HG03354 (cell line): Measurements from ENCODE around the gene LRP2.
"Not testable (repeated sequence)": the region's sequence is repeated elsewhere in the genome, so short reads cannot be mapped to it uniquely, and the experiment has no call there.

ENCODE experiments used
- ATAC-seq: cut with Tn5 transposase; IDR thresholded peaks from one replicate; pipeline ENCODE4 v1.9.1; 2021; ENCODE audit warnings: mild to moderate bottlenecking; ENCODE audit not compliant: unreplicated experiment, poor library complexity, severe bottlenecking

Gene LRP2

GRCh38 chr2:169139993-169140767 is 222.2 kb downstream of the LRP2 start:
- no peak for ATAC-seq

GRCh38 chr2:169139145-169139544 is 223.2 kb downstream of the LRP2 start:
- no peak for ATAC-seq

GRCh38 chr2:169137924-169138323 is 224.4 kb downstream of the LRP2 start:
- ATAC-seq: no peak

GRCh38 chr2:169136885-169137534 is 225.3 kb downstream of the LRP2 start:
- no peak for ATAC-seq

- ATAC-seq: not testable (repeated sequence)
These were observed 225.9 kb downstream of the LRP2 start for GRCh38 chr2:169136428-169136827.

- not testable (repeated sequence) for ATAC-seq
These were observed 228.1 kb downstream of the LRP2 start for GRCh38 chr2:169134272-169134671.

DNA sequence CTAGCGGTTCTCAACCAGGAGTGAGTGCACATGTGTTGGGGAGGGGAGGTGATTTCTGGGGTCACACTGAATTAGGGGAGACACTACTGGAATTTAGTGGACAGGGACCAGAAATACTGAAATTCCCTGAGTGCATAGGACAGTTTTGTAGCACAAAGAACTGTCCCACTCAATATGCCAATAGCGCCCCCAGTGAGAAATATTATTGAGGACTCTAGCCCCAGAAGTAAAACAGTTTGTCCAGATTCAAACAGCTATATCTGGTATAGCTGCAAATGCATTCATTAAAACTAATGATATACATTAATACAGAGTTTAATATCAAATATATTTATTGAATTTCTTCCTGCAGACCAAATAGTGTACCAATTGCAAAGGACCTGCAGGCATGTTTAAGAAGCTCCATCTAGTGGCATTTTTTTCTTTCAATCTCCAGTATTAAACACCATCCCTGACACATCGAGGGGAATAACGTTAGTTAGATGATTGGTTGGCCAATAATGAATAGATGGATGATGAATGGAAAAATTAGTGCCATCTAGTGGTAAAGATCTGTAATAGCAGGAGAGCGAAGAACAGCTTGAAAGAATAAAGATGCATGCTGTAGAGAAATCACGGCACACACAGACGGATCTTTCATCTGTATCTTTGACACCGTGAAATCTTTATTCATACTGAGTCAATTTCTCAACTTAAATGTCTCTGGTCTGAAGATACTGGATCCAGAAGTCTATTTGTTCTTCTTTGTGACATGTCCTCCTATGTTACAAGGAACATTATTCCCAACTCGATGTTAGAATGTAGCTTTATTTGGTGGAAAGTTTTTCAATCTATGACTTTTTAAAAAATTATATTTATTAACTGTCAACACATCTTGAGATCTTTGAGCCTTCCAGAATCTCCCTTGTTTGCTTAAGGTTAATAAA is 230.5 kb downstream of the LRP2 start:
- ATAC-seq: peak; percentile 90

DNA sequence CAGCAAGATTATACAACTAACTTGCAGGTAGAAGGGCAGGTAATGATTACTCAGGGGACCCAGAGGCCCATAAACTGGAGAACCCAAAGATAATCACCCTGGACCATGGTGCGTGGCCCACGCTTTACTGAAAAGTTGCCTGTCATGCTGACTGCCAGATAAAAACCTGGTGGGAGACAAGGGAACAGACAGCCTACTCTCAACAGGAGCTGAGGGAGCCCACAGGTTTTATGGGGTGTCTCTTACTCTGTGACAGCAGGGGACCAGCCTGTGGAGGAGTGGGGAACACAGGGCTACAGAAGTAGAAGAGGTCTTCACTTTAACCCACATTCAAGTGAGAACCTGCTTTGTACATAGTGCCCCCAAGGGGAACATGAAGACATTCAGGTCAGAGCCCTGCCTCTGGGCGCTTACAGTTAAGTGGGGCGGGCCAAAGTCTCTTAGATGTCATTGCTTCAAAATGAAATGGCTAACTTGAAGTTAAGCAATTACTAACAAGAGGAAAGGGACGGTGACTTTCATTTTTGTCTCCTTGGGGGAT is 232.6 kb downstream of the LRP2 start:
- ATAC-seq: no peak

GRCh38 chr2:169119851-169120250 is 242.5 kb downstream of the LRP2 start:
- no peak for ATAC-seq

- no peak for ATAC-seq
These were observed 243.1 kb downstream of the LRP2 start for GRCh38 chr2:169119123-169119760.

DNA sequence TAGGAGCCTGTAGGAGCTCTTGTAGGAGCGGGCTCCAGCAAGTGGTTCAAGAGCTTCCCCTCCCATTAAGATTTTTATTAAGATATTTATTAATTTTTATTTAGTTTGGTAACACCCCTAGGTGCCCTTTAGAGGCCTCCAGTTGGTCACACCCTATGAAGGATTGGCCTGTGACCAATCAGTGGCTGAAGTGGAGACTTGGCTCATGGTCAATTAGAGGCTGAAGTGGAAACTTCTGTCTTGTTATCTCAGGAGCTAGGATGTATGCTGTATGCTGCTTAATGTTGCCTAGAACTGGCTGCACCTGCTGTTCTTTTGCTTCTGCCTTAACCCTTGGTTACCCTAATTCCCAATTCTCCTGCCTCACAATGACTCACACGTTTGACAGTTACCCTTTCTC is 244.3 kb downstream of the LRP2 start:
- no peak for ATAC-seq

- no peak for ATAC-seq
These were observed 245.3 kb downstream of the LRP2 start for GRCh38 chr2:169116993-169117392.

DNA sequence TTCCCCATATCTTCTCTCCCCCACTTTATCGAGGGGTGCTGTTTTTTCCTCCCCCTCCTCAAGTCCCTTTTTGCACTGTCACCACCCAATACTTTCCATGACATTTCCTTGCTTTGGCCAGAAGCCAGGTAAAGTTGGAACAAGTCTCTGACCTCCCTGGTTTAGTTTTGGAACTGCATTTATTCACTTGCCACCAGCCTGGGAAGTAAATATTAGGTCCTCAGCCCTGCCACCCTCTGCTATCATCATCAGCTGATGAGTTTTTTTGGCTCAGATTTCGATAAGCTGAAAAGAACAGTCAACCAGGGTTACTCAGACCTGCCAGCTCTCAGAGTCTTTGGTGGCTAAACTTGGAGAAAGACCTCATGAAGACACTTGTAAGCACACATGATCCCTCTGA is 246.0 kb downstream of the LRP2 start:
- no peak for ATAC-seq

DNA sequence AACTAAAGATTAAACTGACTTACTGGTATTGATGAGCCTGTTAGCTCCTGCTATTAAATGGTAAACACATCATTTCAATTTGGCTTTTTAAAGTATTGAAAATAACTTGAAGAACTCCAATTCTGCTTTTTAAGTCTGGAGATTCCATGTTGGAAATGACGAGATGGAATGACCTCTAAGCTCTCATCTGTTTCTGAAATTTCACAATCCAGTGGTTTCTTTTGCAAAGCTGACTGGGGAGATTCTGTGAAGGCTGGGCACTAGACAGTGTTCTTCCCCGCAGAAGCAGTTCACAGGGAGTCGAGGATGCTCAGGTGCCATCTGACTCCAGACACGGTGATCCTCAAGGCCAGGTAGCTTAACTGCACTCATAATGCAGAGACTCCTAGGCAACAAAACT is 248.3 kb downstream of the LRP2 start:
- ATAC-seq: no peak

GRCh38 chr2:169112841-169113240 is 249.5 kb downstream of the LRP2 start:
- no peak for ATAC-seq

DNA sequence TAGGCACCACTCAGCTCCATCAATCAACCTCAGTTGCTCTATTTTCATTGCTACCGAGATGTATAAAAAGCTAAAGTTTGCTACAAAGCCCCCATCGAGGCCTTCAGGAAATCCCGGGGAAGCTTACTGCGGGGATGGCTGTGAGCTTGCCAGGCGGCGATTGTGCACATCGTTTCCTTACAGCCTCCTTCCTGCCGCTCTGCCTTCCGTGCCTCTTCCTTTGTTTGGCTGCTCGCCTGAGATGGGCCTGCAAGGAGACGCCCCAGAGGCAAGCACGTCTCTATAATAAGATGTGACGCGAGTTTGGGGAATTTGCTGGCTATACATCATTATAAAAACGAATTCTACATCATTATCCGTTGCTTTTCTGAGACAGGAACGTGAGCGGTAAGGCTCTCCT is 251.4 kb downstream of the LRP2 start:
- no peak for ATAC-seq

DNA sequence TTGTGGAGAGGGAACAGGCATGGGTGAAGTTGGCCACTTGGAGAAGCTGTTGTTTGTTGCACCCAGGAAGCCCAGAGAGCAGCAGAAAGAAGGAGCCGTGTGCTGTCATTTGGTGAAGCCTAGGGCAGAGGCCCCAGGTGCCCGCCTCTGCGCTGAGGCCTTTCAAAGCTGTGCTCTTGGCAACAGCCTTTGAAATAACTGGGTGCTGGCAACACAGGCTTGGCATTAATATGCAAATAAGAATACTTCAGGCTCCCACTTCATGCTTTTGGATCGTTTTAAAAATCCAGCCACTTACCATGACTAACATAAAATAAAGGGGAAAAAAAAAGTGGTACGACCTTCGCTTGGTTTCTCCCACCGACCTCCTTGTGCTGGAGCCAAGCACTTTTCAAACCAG is 251.9 kb downstream of the LRP2 start:
- no peak for ATAC-seq

DNA sequence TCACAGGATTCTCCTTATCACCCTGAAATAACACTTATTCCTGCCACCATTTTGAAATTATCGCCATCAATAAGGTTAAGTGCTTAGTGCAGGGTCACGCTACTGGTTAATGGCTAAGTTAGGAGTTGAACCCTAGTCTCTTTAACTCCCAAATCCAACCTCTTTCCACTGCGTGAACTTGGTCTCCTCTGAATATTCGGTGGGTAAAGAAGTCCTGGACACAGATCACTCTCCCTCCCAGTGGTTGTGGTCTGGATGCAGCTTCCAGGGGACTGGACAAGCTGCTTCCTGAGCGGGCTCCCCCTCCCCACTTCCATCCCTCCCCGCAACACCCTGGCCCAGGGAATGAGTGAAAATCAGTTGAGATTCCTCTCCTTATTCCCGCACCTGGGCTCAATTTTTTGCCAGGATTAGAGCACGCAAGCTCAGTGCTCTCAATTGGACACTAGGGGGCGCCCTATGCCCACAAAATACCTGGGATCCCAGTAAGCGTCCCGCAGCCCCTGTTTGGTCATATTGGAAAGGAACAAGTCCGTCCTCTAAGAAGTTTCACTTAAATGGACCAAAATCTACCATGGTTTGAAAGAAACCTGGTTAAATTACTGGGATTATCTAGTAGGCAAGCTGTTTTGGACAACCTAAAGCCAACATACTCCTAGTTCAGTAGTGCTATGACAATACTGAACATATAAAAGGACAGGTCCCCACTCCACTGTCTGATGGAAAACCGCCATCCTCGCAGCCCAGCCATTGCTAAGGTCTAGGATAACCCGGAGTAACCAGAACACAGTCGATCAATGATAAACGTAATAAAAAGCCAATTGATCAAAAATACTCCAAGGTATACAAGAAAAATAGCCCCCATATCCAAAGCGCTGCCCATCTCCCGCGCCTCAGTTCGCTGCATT is 252.6 kb downstream of the LRP2 start:
- ATAC-seq: peak; percentile 80
